Upper lobe of right lung (tissue), 1 donor: ENCODE results near the gene WDR70. TPM values are rescaled to one million over a fixed set of nuclear protein-coding genes. Genes with fewer than 3 reads are reported as not detected.
"Not testable (repeated sequence)": the region's sequence is repeated elsewhere in the genome, so short reads cannot be mapped to it uniquely, and the experiment has no call there.

Experiments used
- ATAC-seq: fragments of 200-7000 bp; cut with Tn5 transposase; one replicate; pipeline ENCODE4 v1.9.1; 2020; ENCODE audit warnings: mild to moderate bottlenecking, moderate library complexity
- DNase-seq: peaks from one replicate; pipeline ENCODE4 v3.0.0-alpha.2; 2020
- H3K27ac ChIP-seq: fragments of 200-600 bp; one replicate; pipeline ENCODE4 v1.8.0; 2022
- H3K27me3 ChIP-seq: fragments of 200-600 bp; one replicate; pipeline ENCODE4 v1.8.0; 2022; ENCODE audit warnings: mild to moderate bottlenecking
- H3K36me3 ChIP-seq: fragments of 200-600 bp; one replicate; pipeline ENCODE4 v1.8.0; 2022
- H3K4me1 ChIP-seq: fragments of 200-600 bp; one replicate; pipeline ENCODE4 v1.8.0; 2022
- H3K4me3 ChIP-seq: fragments of 200-600 bp; one replicate; pipeline ENCODE4 v1.8.0; 2022; ENCODE audit warnings: mild to moderate bottlenecking
- H3K9me3 ChIP-seq: fragments of 200-600 bp; one replicate; pipeline ENCODE4 v1.8.0; 2022
- CTCF ChIP-seq: fragments of 200-600 bp; IDR thresholded peaks from one replicate; pipeline ENCODE4 v1.8.0; 2022; ENCODE audit warnings: antibody characterized with exemption
- intact Hi-C: fragments of 100-400 bp; cut with DNase I; formaldehyde crosslinking; loops from one replicate; pipeline ENCODE4 v1.11.0; 2022
- total RNA-seq: library from RNA; stranded (reverse); fragmentation: NEBNext Ultra II Directional; extraction: Animal tissue kit (Norgen Biotek cat#: 25700); gene quantifications from one replicate; pipeline ENCODE4 v1.2.1, GENCODE V29; 2021
- donor health status: DM: no; HTN: yes; CAD: no; lungs with severe emphysema.

The WDR70 gene
- total RNA-seq, 1 donor from 2014 or later: 24.7 TPM

DNA sequence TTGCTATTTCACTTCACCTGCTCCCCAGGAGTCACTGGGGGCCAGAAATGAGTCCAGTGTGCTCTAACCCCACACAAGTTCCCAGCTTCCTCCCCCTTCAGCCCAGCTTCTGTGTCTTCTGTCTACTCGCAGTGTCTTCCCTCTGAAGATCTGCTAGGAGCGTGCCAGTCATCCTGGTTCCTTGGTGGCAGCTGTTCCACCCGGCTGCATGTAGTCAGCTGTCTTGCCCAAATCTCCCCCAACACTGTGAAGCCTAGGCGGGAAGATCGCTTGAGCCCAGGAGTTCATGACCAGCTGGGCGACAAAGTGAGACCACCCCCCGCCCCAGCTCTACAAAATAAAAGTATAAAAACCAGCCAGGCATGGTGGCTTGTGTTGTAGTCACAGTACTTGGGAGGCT is 306.7 kb downstream of the WDR70 start:
- Histone ChIP-seq H3K27ac (no peak overlapping the region), H3K36me3 (no peaks in the 10 kb centered on the region), H3K4me3 (no peak overlapping the region), H3K27me3 (no peaks in the 10 kb centered on the region), H3K9me3 (no peaks in the 10 kb centered on the region), H3K4me1 (no peaks in the 10 kb centered on the region)
- ATAC-seq (no peak), DNase-seq (no peak)
- intact Hi-C loops: no loop called here
- no peak for TF ChIP-seq CTCF

DNA sequence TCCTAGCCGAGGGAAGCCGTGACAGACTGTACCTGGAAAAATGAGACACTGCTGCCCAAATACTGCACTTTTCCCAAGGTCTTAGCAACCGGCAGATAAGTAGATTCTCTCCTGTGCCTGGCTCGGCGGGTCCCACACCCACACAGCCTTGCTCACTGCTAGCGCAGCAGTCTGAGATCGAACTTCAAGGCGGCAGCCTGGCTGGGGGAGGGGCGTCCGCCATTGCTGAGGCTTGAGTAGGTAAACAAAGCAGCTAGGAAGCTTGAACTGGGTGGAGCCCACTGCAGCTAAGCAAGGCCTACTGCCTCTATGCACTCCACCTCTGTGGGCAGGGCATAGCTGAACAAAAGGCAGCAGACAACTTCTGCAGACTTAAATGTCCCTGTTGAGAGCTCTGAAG is 309.8 kb downstream of the WDR70 start:
- intact Hi-C loops, ATAC-seq: not testable (repeated sequence)

GRCh38 chr5:37694333-37694732 is 315.2 kb downstream of the WDR70 start:
- H3K4me1 ChIP-seq, ATAC-seq, H3K9me3 ChIP-seq, intact Hi-C loops, H3K27me3 ChIP-seq, H3K27ac ChIP-seq, DNase-seq, H3K4me3 ChIP-seq: not testable (repeated sequence)
- H3K36me3 ChIP-seq: peaks cover 12% of the 10 kb centered on the region

More for the DNA sequence above, 309.8 kb downstream of the WDR70 start:
- DNase-seq, H3K36me3 ChIP-seq, H3K9me3 ChIP-seq, H3K4me1 ChIP-seq, H3K27me3 ChIP-seq, H3K27ac ChIP-seq, H3K4me3 ChIP-seq: not testable (repeated sequence)

DNA sequence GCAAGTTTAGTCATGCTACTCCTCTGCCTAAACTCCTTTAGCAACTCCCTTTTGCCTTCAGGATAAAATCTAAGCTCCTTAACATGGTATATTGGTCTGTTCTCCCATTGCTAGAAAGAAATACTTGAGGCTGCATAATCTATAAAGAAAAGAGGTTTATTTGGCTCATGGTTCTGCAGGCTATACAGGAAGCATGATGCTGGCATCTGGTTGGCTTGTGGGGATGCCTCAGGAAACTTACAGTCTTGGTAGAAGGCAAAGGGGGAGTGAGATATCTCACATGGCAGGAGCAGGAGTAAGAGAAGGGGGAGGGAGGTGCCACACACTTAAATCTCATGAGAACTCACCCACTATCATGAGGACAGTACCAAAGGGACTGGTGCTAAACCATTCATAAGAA is 315.7 kb downstream of the WDR70 start:
- Histone ChIP-seq H3K36me3 (peaks cover 12% of the 10 kb centered on the region), H3K9me3 (no peaks in the 10 kb centered on the region), H3K4me3 (no peak overlapping the region), H3K4me1 (no peaks in the 10 kb centered on the region), H3K27ac (no peak overlapping the region), H3K27me3 (no peaks in the 10 kb centered on the region)
- intact Hi-C loops: no loop called here
- no peak for DNase-seq
- no peak for TF ChIP-seq CTCF
- ATAC-seq: no peak

DNA sequence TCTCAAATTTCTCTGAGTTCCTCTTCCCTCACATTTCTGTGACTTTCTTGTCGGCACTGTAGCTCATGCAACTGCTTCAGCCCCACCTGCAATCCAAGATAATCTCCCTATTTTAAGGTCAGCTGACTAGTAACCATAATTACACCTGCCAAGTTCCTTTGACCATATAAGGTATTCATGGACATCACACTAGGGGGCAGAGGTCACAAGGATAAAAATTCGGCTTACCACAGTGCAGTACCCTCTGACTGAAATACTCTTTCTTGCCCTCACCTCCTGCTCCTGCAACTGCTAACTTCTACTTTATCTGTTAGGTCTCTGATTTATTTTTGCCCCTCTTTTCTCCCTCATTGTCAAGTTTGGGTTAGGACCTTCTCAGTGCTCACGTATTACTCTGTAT is 316.5 kb downstream of the WDR70 start:
- H3K9me3 ChIP-seq: no peaks in the 10 kb centered on the region
- peaks cover 12% of the 10 kb centered on the region for H3K36me3 ChIP-seq
- H3K27ac ChIP-seq: no peak overlapping the region
- H3K4me3 ChIP-seq: no peak overlapping the region
- TF ChIP-seq CTCF: no peak
- no peak for ATAC-seq
- H3K27me3 ChIP-seq: no peaks in the 10 kb centered on the region
- no peak for DNase-seq
- intact Hi-C loops: no loop called here
- H3K4me1 ChIP-seq: no peaks in the 10 kb centered on the region

GRCh38 chr5:37696190-37697021 is 317.3 kb downstream of the WDR70 start:
- no peak for TF ChIP-seq CTCF
- no peaks in the 10 kb centered on the region for H3K4me1 ChIP-seq
- no peaks in the 10 kb centered on the region for H3K9me3 ChIP-seq
- no peak overlapping the region for H3K4me3 ChIP-seq
- intact Hi-C loops: no loop called here
- peaks cover 12% of the 10 kb centered on the region for H3K36me3 ChIP-seq
- ATAC-seq: no peak
- no peak overlapping the region for H3K27ac ChIP-seq
- DNase-seq: no peak
- no peaks in the 10 kb centered on the region for H3K27me3 ChIP-seq
